COR-L47 (cell line): ENCODE measurements around the gene DDRGK1.
"Not testable (repeated sequence)": the region's sequence is repeated elsewhere in the genome, so short reads cannot be mapped to it uniquely, and the experiment has no call there.

Experiments
- DNase-seq: peaks from one replicate; lab custom pipeline; 2025; lab: John Stamatoyannopoulos, UW

Gene DDRGK1

DNA sequence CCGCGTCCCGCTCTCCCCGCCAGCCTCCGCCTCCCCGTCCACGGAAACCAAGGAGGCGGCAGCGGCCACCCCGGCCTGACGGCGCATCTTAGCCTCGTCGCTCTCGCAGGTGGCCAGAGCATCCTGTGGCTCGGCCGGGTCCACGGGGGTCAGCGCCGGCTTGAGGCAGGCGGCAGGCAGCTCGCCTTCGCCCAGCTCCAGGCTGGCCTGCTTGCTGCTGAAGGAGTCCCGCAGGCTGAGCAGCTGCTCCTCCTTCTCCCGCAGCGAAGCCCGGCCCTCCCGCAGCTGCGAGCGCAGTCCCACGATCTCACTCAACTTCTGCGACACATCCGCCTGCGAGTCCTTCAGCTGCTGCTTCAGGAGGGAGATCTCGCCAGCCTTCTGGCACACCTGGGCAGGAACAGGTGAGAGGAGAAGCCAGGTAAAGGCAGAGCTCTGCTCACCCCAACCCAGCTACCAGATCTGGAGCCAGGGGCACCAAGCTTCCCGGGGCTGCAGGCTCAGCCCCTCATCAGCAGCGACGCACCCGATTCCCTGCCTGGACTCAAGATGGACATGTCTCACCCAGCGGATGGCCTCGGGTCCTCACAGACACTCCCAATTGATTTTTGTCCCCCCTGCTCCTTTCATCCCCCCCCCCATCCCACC is 39.6 kb downstream of the DDRGK1 start:
- no peak for DNase-seq

DNA sequence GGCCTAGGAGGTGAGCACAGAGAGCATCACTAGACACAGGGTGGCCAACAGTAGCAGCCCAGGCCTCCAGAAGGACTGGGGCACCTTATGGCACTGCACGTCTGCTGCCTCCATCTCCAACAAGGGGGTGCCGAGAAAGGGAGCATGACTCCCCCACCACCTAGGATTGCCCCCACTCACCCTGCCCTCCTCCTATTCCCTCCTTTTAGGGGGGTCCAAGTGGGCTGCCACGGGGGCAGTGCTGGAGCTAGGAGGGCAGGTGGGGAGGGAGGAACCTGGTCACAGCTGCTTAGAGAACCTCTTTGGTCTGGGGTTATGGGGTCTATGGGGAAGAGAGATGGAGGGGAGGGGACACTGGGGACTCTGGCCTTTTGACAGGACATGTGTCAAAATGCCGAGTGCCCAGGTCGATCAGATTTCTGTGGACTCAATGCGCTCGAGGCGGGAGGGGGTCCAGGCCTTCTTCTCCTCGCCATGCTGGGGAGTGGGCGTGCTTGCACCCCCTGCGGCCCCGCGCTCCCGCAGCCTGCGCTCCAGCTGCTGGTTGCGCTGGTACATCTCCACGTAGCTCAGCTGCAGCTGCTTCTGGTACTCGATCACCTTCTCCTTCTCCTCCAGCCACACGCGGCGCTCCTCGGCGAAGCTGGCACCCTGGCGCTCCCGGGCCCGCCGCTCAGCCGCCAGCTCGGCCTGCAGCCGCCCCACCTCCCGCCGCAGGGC is 40.3 kb downstream of the DDRGK1 start:
- DNase-seq: no peak

DNA sequence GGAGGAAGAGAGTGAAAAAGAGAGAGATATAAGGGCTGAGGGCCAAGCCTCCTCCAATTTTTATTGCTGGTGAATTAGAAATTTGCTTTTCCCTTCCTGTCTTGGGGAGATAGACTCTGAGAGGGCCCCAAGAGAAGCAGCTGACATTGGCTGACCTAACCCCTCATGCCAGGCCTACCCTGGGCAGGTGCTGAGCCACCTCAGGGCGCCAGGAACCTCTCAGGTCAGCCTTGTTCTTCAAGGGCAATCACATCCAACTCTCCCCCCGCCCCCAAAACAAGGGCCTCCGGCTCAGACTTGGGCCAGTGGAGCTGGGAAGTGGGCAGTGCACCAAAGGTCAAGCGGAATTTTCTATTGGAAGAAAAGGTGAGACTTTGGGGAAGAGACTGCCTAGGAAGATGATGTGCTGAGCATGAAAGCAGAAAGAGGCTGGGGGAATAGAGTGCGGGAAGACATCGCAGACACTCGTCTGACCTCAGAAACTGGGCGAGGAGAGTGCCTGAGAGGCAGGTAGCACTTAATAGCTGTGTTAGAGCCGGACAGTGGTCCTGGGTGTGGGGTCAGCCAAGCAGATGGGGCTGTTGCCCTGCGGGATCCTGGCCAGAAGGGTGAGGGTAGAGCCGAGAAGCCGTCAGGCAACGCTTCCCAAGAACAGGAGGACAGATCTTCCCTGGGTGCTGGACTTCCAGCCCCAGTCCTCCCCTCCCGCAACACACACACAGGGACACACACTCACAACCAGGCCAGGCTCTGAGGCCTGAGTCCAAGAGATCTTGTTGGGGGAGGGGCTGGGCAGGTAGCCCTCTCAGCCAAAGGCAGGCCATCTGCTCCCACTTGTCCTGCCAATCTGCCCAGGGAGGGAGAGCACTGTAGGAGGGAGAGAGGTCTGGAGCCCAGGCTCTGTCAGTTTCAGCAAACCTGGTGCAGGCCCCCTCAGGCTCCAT is 41.1 kb downstream of the DDRGK1 start:
- no peak for DNase-seq

DNA sequence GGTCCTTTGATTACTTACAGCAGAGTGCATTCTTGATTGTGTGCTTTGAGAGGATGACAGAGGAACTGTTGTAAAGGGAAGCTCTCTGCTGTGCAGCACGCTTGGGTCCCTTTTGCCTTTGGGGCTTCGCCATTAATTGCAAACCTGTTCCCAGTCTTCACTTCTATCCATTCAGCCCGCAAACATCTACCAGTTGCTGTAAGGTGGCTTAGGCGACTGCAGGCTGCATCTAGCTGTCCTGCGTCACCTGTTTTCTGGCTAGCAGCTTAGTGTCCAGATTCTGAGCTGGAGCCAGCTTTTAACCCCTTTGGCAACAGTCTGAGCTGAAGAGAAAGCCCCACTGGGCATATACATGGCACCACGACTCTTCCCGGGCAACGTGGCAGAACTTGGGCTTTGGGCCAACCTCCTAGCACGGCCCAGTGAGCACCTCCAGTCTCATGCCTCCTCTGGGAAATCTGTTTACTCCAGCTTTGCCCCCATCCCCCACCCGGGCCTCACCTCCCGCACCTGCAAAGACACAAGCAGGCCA is 42.3 kb downstream of the DDRGK1 start:
- DNase-seq: peak; percentile 3

DNA sequence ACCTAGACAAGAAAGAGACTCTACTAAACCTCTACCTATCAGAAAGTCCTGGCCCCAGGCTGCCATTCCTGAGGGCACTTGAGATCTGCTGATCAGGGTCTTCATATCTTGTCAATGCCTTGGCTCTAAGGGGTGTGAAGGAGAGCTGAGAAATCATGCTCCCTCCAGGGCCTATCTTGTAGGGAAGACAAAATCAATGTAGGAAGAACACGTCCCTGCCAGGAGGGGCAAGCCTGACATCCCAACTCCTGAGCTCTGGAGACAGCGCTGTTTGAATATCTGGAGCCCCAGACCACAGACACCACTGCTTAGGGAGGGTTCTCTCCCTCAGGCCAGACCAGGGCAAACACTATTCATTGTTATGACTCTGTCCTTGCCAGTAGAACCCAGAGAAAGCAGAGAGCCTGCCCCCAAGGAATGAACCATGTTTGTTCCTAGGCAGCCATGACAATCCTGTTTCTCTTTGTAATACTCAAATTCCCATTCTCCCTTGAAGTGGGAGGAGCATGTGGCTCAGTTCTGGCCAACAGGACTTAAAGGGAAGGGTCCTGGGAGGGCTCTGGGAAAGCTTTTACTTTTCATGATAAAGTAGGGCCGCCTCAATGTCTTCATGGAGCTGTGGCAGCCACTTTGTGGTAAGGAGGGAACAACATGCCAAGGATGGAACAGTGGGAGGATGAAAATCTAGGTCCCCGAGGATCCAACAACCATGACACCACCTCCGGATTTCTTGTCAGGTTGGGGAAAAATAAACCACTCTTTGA is 43.0 kb downstream of the DDRGK1 start:
- DNase-seq: no peak

DNA sequence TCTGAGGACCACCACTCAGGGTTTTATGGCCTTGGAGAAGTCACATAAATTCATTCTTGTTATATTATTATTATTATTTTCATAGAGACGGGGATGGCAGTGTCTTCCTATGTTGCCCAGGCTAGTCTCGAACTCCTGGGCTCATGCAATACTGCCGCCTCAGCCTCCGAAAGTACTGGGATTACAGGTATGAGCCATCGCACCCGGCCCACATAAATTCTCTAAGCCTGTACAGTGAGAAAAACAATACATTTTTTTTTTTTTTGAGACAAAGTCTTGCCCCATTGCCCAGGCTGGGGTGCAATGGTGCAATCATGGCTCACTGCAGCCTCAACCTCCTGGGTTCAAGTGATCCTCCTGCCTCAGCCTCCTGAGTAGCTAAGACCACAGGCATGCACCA is 44.1 kb downstream of the DDRGK1 start:
- DNase-seq: no peak

DNA sequence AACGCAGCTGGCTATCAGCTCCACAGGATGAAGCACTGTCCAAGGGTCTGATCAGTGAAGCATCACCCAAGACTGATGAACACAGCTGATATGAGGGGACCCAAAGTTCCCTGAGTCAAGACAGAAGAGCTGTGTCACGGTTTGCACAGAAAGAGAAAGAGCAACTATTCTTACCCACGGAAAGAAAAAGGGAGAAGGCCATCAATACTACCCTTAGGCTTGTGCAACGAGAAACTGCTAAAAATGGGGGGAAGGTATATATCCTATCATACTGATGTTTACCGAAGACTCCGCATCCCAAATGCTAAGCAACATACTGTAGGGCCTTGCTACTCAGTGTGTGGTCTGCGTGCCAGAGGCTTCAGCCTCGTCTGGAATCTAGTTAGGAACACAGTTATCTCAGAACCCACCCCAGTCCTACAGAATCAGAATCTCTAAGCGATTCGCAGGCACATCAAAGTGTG is 45.5 kb downstream of the DDRGK1 start:
- DNase-seq: no peak

DNA sequence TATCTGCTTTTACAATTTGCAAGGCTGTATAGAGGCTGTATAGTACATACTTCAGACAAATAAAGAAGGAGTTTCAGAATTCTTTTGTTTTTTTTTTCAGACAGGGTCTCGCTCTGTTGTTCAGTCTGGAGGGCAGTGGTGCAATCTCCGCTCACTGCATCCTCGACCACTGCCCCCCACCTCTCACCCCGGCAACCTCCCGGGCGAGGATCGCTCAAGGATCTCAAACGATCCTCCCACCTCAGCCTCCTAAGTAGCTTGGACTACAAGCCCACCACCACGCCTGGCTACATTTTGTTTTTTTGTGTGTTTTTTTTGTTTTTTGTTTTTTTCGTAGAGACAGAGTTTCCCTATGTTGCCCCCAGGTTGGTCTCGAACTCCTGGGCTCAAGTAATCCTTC is 46.7 kb downstream of the DDRGK1 start:
- DNase-seq: no peak

DNA sequence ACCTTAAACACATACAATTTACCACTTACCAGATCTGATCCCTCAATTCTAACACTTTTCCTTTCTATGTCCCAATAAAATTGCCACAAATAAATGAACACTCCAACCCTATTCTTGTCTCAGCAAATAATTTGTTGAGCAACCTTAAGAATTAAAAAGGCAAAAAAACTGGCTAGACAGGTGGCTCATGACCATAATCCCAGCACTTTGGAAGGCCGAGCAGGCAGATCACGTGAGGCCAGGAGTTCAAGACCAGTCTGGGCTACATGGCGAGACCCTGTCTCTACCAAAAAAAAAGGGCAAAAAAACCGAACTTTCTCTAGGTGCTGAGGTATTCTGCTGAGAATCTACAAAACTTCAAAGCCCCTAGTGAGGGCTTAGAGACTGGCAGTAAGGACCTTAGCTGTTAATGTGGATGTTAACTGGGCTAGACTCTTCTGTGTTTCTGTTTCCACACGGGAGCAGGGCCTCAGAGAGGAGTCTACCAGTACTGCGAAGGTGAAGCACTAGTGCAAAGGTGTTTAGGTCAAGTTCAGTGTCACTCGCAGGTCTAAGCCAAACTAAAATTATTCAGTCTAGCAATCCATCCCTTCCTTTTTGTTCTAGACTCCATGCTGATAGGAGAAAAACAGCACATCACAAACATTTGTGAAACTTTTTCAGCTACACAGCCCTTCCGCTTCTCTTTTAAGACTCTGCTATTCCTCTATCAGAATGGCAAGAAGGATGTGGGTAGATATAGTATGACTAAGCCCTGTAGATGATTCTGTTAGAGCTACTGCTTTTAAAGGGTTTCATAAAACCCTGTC is 47.5 kb downstream of the DDRGK1 start:
- DNase-seq: no peak

DNA sequence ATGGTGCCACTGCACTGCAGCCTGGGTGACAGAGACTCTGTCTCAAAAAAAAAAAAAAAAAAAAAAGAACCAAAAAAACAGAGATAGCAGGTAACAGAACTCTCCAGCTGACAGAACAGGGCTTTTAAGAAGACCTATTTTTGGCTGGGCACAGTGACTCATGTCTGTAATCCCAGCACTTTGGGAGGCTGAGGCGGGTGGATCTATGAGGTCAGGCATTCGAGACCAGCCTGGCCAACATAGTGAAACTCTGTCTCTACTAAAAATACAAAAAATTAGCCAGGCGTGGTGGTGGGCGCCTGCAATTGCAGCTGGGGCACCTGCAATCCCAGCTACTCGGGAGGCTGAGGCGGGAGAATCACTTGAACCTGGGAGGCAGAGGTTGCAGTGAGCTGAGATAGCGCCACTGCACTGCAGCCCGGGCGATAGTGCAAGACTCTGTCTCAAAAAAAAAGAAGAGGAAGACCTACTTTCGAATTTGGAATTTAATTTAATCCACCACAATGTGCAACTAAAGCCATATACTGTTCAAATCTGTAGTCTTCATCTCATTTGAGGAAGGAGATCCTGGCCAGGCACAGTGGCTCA is 52.3 kb downstream of the DDRGK1 start:
- not testable (repeated sequence) for DNase-seq

DNA sequence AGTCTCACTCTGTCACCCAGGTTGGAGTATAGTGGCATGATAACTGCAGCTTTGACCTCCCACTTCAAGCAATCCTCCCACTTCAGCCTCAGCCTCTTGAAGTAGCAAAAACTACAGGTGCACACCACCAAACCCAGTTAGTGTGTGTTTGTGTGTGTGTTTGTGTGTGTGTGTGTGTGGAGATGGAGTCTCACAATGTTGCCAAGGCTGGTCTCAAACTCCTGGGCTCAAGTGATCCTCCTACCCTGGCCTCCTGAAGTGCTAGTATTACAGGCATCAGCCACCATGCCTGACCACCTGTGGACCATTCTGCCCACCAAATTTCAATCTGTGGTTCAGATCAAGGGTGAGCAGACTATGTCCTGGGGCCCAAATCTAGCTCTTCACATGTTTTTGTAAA is 53.6 kb downstream of the DDRGK1 start:
- DNase-seq: no peak

DNA sequence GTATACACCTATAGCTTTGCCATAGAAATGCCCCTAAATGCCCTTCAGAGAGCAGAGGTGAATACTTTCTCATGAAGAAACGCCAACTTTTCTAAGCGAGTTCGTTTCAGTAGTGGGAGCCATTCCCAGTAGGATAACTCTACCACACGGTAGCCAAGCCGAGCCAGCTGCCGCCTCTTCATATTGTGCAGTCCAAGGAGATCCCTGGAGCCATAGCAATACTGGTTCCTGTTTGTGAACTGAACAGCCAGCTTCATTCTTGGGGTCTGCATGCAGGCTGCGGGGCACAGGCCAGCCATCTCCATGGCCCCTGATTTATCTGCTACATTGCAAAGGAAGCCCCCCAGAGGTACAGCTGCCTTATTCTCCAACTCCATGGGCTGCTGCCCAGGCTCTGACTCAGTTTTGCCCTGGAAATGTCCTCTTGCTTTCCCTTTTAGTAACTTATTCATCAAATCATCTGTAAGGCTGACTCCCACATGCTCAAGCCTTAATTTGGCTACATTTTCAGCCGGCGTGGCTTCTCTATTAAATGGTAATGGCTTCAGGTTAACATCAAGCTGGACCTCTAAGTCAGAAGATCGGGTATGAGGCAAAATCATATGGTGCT is 57.6 kb downstream of the DDRGK1 start:
- DNase-seq: no peak

DNA sequence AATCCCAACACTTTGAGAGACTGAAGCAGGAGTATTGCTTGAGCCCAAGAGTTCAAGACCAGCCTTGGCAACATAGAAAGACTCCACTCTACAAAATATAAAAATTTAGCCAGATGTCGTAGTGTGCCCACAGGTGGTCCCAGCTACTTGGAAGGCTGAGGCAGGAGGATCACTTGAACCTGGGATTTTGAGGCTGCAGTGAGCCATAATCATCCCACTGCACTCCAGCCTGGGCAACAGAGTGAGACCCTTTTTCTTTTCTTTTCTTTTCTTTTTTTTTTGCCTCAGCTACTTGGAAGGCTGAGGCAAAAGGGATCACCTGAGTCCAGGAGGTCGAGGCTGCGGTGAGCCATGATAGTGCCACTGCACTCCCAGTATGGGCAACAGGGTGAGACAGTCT is 62.7 kb downstream of the DDRGK1 start:
- no peak for DNase-seq
